Measurements from ENCODE around the gene MYCN.

GRCh38 chr2:15957881-15958713, 17.7 kb downstream of the MYCN start:
- TF ChIP-seq POLR2A (IDR thresholded peaks at IDR 0.05; ENCODE audit: control extremely low read depth in 1 of 2, low read depth in 2 of 2, low read length in 2 of 2) (no peak), CTCF (IDR thresholded peaks at IDR 0.05; ENCODE audit: control extremely low read depth in 1 of 3, insufficient read depth in 1 of 3, low read depth in 1 of 3, low read length in 3 of 3) (no peak), HDAC6 (IDR thresholded peaks at IDR 0.05; ENCODE audit: low read depth, low read length) (no peak), CREB1 (IDR thresholded peaks at IDR 0.05) (no peak), SP2 (IDR thresholded peaks at IDR 0.05; ENCODE audit: low read length) (no peak), POLR2AphosphoS5 (IDR thresholded peaks at IDR 0.05; ENCODE audit: low read depth, low read length) (no peak), EP300 (IDR thresholded peaks at IDR 0.05; ENCODE audit: borderline replicate concordance in 1 of 2, low read depth in 2 of 2, low read length in 2 of 2) (no peak), RFX5 (IDR thresholded peaks at IDR 0.05; ENCODE audit: borderline replicate concordance, low read depth, low read length) (no peak)
